ENCODE results near the gene TJP1.

DNA sequence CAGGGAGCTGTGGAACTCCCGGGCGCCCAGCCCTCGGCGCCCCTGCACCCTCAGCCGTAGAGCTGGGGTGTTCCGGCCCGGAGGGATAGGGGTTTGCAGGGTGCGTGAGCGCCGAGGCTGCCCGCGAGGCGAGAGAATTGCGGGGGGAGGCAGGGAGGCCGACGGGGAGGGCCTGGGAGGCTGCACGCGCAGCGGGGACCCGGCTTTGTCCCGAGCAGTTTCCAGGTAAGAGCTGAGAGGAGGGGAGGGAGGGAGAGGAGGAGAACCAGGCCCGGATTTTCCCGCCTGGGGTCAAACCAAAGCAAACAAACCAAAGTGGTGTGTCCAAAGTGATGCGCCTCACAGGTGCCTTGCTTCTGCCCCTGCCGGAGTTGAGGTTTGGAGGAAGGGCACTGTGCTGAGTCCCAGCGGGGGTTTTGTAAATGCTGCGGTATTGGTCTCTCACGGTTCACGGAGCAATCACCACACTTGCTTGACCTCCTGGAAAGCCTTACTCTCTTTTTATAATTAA, 146.4 kb downstream of the TJP1 start:
- TF ChIP-seq FOXP1 (CRISPR knock-in tag; IDR thresholded peaks at IDR 0.05) (no peak), FOXM1 (IDR thresholded peaks at IDR 0.05; ENCODE audit: low read depth) (no peak), FOXM1 (CRISPR knock-in tag; IDR thresholded peaks at IDR 0.05; ENCODE audit: low read depth) (no peak), NR3C1 (CRISPR knock-in tag; IDR thresholded peaks at IDR 0.05) (no peak), CEBPB (tag; IDR thresholded peaks at IDR 0.05) (no peak), ZNF589 (CRISPR knock-in tag; IDR thresholded peaks at IDR 0.05; ENCODE audit: low read depth) (no peak), ZNF347 (CRISPR knock-in tag; IDR thresholded peaks at IDR 0.05; ENCODE audit: low read depth) (no peak), CTBP1 (IDR thresholded peaks at IDR 0.05; ENCODE audit: borderline replicate concordance) (no peak)
- TF ChIP-seq, protein P1, sequence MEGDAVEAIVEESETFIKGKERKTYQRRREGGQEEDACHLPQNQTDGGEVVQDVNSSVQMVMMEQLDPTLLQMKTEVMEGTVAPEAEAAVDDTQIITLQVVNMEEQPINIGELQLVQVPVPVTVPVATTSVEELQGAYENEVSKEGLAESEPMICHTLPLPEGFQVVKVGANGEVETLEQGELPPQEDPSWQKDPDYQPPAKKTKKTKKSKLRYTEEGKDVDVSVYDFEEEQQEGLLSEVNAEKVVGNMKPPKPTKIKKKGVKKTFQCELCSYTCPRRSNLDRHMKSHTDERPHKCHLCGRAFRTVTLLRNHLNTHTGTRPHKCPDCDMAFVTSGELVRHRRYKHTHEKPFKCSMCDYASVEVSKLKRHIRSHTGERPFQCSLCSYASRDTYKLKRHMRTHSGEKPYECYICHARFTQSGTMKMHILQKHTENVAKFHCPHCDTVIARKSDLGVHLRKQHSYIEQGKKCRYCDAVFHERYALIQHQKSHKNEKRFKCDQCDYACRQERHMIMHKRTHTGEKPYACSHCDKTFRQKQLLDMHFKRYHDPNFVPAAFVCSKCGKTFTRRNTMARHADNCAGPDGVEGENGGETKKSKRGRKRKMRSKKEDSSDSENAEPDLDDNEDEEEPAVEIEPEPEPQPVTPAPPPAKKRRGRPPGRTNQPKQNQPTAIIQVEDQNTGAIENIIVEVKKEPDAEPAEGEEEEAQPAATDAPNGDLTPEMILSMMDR (IDR thresholded peaks at IDR 0.05 in 2 of 3, conservative IDR thresholded peaks at IDR 0.05 in 1 of 3; ENCODE audit: insufficient read depth in 2 of 3, low read depth in 1 of 3, low read length in 3 of 3), result no peak
